Left ventricle myocardium inferior (tissue), 1 donor: ENCODE measurements around the gene FNTB. TPM values are rescaled to one million over a fixed set of nuclear protein-coding genes. Genes with fewer than 3 reads are reported as not detected.
A peak's percentile ranks its signal among the peaks of the same experiment; 100 is the strongest.

ENCODE experiments used
- DNase-seq: peaks from one replicate; pipeline ENCODE4 v3.0.0-alpha.2; 2020
- H3K27ac ChIP-seq: fragments of 200-600 bp; replicated peaks from 2 replicates; pipeline ENCODE4 v1.8.0; 2021
- H3K27me3 ChIP-seq: fragments of 200-600 bp; 2 replicates; pipeline ENCODE4 v1.8.0; 2021; ENCODE audit warnings: low read depth
- H3K36me3 ChIP-seq: fragments of 200-600 bp; 2 replicates; pipeline ENCODE4 v1.8.0; 2021
- H3K4me1 ChIP-seq: fragments of 200-600 bp; 2 replicates; pipeline ENCODE4 v1.8.0; 2021
- H3K4me3 ChIP-seq: fragments of 200-600 bp; 2 replicates; pipeline ENCODE4 v1.8.0; 2021; ENCODE audit warnings: mild to moderate bottlenecking, moderate library complexity
- H3K9me3 ChIP-seq: fragments of 200-600 bp; replicated peaks from 2 replicates; pipeline ENCODE4 v1.8.0; 2021
- intact Hi-C: fragments of 100-400 bp; cut with micrococcal nuclease; formaldehyde crosslinking; loops from one replicate; pipeline ENCODE4 v1.11.0; 2022
- total RNA-seq: library from RNA; stranded (reverse); fragmentation: NEBNext Ultra II Directional; extraction: Animal tissue kit (Norgen Biotek cat#: 25700); gene quantifications from one replicate; pipeline ENCODE4 v1.2.1, GENCODE V29; 2021
- TF ChIP-seq, protein P1 (sequence below): fragments of 200-600 bp; IDR thresholded peaks from 2 replicates; pipeline ENCODE4 v1.8.0; 2021; ENCODE audit warnings: antibody characterized with exemption, mild to moderate bottlenecking, borderline replicate concordance
- donor health status: DM: no; HTN: yes; CAD: no; lungs with severe emphysema.

The FNTB gene
- total RNA-seq, 1 donor from 2014 or later, result 17.9 TPM

DNA sequence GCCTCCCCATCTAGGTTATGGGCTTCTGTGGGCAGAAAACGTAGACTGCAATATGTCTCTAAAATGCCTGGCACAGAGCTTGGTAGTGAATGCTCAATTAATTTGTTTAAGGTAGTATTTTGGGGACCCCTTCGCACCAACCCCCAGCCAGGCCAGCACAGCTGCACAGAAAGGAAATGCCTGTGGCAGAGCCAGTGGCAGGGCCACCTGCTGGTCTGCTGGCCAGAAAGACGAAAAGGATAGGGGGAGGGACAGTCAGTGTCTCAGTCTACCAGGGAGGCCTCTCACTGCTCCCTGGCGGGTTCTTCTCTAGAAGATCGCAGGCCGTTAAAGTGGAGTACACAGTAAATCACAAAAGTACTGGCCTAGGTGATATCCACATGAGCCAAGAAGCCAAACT, 18.0 kb upstream of the FNTB start:
- H3K4me1 ChIP-seq, result peaks cover 19% of the 10 kb centered on the region
- no peak for DNase-seq
- no peak overlapping the region for H3K27ac ChIP-seq
- no peaks in the 10 kb centered on the region for H3K9me3 ChIP-seq
- intact Hi-C loops, result no loop called here
- no peaks in the 10 kb centered on the region for H3K27me3 ChIP-seq
- no peak overlapping the region for H3K4me3 ChIP-seq
- H3K36me3 ChIP-seq, result no peaks in the 10 kb centered on the region
- TF ChIP-seq, protein P1, sequence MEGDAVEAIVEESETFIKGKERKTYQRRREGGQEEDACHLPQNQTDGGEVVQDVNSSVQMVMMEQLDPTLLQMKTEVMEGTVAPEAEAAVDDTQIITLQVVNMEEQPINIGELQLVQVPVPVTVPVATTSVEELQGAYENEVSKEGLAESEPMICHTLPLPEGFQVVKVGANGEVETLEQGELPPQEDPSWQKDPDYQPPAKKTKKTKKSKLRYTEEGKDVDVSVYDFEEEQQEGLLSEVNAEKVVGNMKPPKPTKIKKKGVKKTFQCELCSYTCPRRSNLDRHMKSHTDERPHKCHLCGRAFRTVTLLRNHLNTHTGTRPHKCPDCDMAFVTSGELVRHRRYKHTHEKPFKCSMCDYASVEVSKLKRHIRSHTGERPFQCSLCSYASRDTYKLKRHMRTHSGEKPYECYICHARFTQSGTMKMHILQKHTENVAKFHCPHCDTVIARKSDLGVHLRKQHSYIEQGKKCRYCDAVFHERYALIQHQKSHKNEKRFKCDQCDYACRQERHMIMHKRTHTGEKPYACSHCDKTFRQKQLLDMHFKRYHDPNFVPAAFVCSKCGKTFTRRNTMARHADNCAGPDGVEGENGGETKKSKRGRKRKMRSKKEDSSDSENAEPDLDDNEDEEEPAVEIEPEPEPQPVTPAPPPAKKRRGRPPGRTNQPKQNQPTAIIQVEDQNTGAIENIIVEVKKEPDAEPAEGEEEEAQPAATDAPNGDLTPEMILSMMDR, result no peak

DNA sequence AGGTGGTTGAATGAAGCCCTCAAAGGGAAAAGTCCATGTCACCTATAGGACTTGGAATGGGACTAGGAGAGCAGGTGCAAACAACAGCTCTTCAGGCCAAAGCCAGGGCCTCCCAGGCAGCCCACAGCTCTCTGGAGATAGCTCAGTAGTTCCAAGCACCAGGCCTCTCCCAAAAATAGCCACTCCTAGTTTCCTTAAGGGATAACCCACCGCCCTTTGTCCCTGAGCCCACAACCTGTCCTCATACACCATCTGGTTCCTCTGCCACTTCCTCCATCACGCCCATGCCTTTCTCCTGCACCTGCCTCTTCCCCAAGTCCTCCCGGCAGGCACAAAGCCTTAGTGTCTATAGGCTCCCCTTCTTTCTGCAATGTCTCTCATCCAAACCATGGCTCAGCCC, 16.7 kb upstream of the FNTB start:
- no peaks in the 10 kb centered on the region for H3K36me3 ChIP-seq
- H3K27ac ChIP-seq, result no peak overlapping the region
- H3K4me1 ChIP-seq, result peaks cover 19% of the 10 kb centered on the region
- no peak overlapping the region for H3K4me3 ChIP-seq
- DNase-seq, result no peak
- no peaks in the 10 kb centered on the region for H3K9me3 ChIP-seq
- H3K27me3 ChIP-seq, result no peaks in the 10 kb centered on the region
- intact Hi-C loops, result no loop called here
- TF ChIP-seq, protein P1, result no peak

GRCh38 chr14:64970776-64971477, 15.8 kb upstream of the FNTB start:
- intact Hi-C loops, result no loop called here
- H3K27ac ChIP-seq, result no peak overlapping the region
- H3K4me1 ChIP-seq, result peaks cover 19% of the 10 kb centered on the region
- no peaks in the 10 kb centered on the region for H3K36me3 ChIP-seq
- TF ChIP-seq, protein P1, result no peak
- H3K9me3 ChIP-seq, result no peaks in the 10 kb centered on the region
- peak overlapping the region; percentile 86 for H3K4me3 ChIP-seq
- H3K27me3 ChIP-seq, result no peaks in the 10 kb centered on the region
- no peak for DNase-seq

- Histone ChIP-seq H3K4me1 (peaks cover 19% of the 10 kb centered on the region), H3K27ac (no peak overlapping the region), H3K9me3 (no peaks in the 10 kb centered on the region), H3K36me3 (no peaks in the 10 kb centered on the region), H3K27me3 (no peaks in the 10 kb centered on the region), H3K4me3 (peak overlapping the region; percentile 86)
- TF ChIP-seq, protein P1, result no peak
- no peak for DNase-seq
- intact Hi-C loops, result no loop called here
These were observed 15.2 kb upstream of the FNTB start for GRCh38 chr14:64971491-64971942.

DNA sequence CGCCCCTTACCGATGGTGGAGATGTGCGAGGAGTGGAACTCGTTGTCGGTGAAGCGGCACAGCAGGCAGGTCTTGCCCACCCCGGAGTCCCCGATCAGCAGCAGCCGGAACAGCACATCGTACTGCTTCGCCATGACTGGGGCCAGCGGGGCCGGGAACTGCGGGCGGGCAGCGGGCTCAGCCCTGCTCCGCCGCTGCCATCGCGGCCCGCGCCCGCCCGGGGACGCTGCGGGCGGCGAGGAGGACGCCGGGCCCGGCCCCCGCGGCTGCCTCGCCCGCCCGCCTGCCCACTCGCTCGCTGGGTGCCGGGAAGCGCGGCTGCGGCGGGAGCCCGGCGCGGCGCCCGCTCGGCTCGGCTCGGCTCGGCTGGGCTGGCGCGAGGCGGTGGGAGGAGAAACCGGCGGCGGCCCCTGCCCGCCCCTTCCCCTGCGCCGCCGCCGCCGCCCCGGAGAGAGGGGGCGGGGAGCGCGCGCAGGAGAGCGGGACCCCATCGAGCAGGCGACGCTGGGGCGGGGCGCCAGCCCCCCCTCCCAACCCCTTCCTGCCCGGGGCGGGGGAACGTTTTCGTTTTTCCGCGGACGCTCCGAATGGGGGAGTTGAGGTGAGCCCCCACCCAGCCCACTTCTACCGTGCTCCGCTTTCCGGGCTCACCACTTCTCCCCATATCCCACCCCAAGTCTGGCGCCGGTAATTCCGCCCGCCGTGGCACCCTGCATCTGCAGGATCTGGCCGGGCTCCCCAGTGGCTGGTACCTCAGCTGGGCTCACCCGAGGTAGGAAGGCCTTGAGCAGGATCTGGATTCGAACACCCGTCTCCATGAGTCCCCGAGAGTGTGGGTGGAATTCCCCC, 14.5 kb upstream of the FNTB start, which contains the start of gene RAB15:
TSS of gene RAB15 (minus strand) at position 394 of the 849 bp plus-strand sequence. CDS start at position 134, 260 bp downstream.
- H3K4me1 ChIP-seq, result peaks cover 19% of the 10 kb centered on the region
- H3K27me3 ChIP-seq, result no peaks in the 10 kb centered on the region
- no peak within 1 kb of the TSS for H3K27ac ChIP-seq
- intact Hi-C loops, result no loop called here
- H3K9me3 ChIP-seq, result no peaks in the 10 kb centered on the region
- TF ChIP-seq, protein P1, result no peak
- no peaks in the 10 kb centered on the region for H3K36me3 ChIP-seq
- H3K4me3 ChIP-seq, result peak within 1 kb of the TSS; percentile 86
- DNase-seq, result peak; percentile 39
